OCI-LY7 (cell line): ENCODE results near the gene RETREG1. TPM values are rescaled to one million over a fixed set of nuclear protein-coding genes. Genes with fewer than 3 reads are reported as not detected.

Source experiments
- BruUV-seq: library from RNA; stranded (reverse); fragments of 400-500 nt; replicated peaks from 2 replicates; lab custom pipeline; 2021; lab: Mats Ljungman, UMichigan
- CTCF ChIA-PET: fragments of 300-600 bp; sonication (Branson Sonifier 250); formaldehyde crosslinking; loops from one replicate; lab custom pipeline; 2022; ENCODE audit warnings: antibody characterized with exemption; ENCODE audit not compliant: unreplicated experiment; lab: Charles Lee
- POLR2A ChIA-PET: fragments of 300-600 bp; sonication (Branson Sonifier 250); formaldehyde crosslinking; loops from one replicate; lab custom pipeline; 2022; ENCODE audit warnings: antibody characterized with exemption; lab: Charles Lee
- DNase-seq: peaks from one replicate; pipeline ENCODE4 v3.0.0-alpha.2; 2015; ENCODE audit warnings: low spot score
- H2AFZ ChIP-seq: fragments of 200-600 bp; sonication (generic), shearing (Covaris generic); 2 replicates; pipeline ENCODE4 v1.6.1; 2014; ENCODE audit warnings: mild to moderate bottlenecking, antibody characterized with exemption, low read length, moderate library complexity
- H3K27ac ChIP-seq: fragments of 200-600 bp; sonication (generic); 2 replicates; pipeline ENCODE4 v1.5.1; 2014; ENCODE audit warnings: mixed run types, low read depth, mild to moderate bottlenecking, moderate library complexity, low read length, inconsistent platforms; ENCODE audit not compliant: poor library complexity, severe bottlenecking
- H3K36me3 ChIP-seq: fragments of 200-600 bp; sonication (generic); 2 replicates; pipeline ENCODE4 v1.6.1; 2014; ENCODE audit warnings: mild to moderate bottlenecking, antibody characterized with exemption, low read length, moderate library complexity, mixed read lengths; ENCODE audit not compliant: insufficient read depth
- H3K4me1 ChIP-seq: fragments of 200-600 bp; sonication (generic); 2 replicates; pipeline ENCODE4 v1.5.1; 2014; ENCODE audit warnings: mild to moderate bottlenecking, low read length; ENCODE audit not compliant: insufficient read depth, poor library complexity, severe bottlenecking
- H3K4me2 ChIP-seq: fragments of 200-600 bp; sonication (generic); 2 replicates; pipeline ENCODE4 v1.6.1; 2014; ENCODE audit warnings: mild to moderate bottlenecking, low read length
- H3K4me3 ChIP-seq: fragments of 200-600 bp; sonication (generic); 2 replicates; pipeline ENCODE4 v1.5.1; 2014; ENCODE audit warnings: mild to moderate bottlenecking, low read depth, low read length; ENCODE audit not compliant: poor library complexity, severe bottlenecking
- H3K79me2 ChIP-seq: fragments of 200-600 bp; sonication (generic); 2 replicates; pipeline ENCODE4 v1.6.1; 2016; ENCODE audit warnings: low read depth, mild to moderate bottlenecking, low read length, moderate library complexity, mixed read lengths; ENCODE audit not compliant: insufficient read depth
- H3K9me2 ChIP-seq: fragments of 200-600 bp; sonication (generic); 2 replicates; pipeline ENCODE4 v1.6.1; 2016; ENCODE audit warnings: mild to moderate bottlenecking, low read length, mixed read lengths; ENCODE audit not compliant: insufficient read depth
- H3K9me3 ChIP-seq: fragments of 200-600 bp; sonication (generic); 2 replicates; pipeline ENCODE4 v1.6.1; 2014; ENCODE audit warnings: mild to moderate bottlenecking, mixed run types, low read length, mixed read lengths
- H4K20me1 ChIP-seq: fragments of 200-600 bp; sonication (generic); 2 replicates; pipeline ENCODE4 v1.6.1; 2014; ENCODE audit warnings: mild to moderate bottlenecking, antibody characterized with exemption, low read length, moderate library complexity, mixed read lengths; ENCODE audit not compliant: insufficient read depth
- EZH2phosphoT487 ChIP-seq: fragments of 200-600 bp; sonication (generic); IDR thresholded peaks from 2 replicates; pipeline ENCODE4 v1.6.1; 2018; ENCODE audit warnings: low read depth, borderline replicate concordance, mild to moderate bottlenecking, mixed run types, antibody characterized with exemption, low read length, moderate library complexity, mixed read lengths
- intact Hi-C: fragments of 100-400 bp; cut with micrococcal nuclease; formaldehyde crosslinking; loops from one replicate; pipeline ENCODE4 v1.10.0; 2022; ENCODE audit not compliant: unreplicated experiment
- total RNA-seq, 2 experiments: library from RNA; depleted of rRNA in 1 of 2; stranded (reverse); fragments of >200 nt in 1 of 2; shearing (Covaris generic) in 1 of 2; gene quantifications; 2 replicates each; pipeline ENCODE4 v1.2.3, GENCODE V29; 2014 to 2022
- TF ChIP-seq, protein P1 (sequence below): fragments of 200-600 bp; sonication (generic); conservative IDR thresholded peaks from 2 replicates; pipeline ENCODE4 v1.5.1; 2014; ENCODE audit warnings: mild to moderate bottlenecking, antibody characterized with exemption, low read length, moderate library complexity, mixed read lengths

Gene RETREG1
- total RNA-seq, 2 experiments from 2014 or later: 2.4 to 2.6 TPM

DNA sequence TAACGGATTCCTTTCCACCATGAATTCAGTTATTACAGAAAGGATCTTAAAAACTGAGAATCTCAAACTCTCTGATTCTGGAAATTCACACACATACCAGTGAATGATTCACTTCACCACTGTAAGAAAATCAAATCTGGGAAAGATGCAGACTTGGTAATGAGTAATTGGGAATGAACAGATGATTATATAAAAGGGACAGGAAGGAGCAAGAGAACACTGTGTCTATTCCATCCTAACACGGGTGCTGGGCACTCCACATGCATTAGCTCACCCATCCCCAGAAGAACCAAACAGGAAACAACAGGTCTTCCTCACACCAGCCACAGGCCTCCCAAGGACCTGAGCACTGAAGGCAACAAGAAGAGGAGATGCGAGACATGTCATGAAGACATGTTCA is 76.4 kb downstream of the RETREG1 start:
- H3K79me2 ChIP-seq: no peaks in the 10 kb centered on the region
- no peaks in the 10 kb centered on the region for H3K9me2 ChIP-seq
- no TSS peak for BruUV-seq
- H3K4me1 ChIP-seq: no peaks in the 10 kb centered on the region
- TF ChIP-seq, protein P1, sequence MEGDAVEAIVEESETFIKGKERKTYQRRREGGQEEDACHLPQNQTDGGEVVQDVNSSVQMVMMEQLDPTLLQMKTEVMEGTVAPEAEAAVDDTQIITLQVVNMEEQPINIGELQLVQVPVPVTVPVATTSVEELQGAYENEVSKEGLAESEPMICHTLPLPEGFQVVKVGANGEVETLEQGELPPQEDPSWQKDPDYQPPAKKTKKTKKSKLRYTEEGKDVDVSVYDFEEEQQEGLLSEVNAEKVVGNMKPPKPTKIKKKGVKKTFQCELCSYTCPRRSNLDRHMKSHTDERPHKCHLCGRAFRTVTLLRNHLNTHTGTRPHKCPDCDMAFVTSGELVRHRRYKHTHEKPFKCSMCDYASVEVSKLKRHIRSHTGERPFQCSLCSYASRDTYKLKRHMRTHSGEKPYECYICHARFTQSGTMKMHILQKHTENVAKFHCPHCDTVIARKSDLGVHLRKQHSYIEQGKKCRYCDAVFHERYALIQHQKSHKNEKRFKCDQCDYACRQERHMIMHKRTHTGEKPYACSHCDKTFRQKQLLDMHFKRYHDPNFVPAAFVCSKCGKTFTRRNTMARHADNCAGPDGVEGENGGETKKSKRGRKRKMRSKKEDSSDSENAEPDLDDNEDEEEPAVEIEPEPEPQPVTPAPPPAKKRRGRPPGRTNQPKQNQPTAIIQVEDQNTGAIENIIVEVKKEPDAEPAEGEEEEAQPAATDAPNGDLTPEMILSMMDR: no peak
- no peak for TF ChIP-seq EZH2phosphoT487
- intact Hi-C loops: no loop called here
- DNase-seq: no peak
- no peaks in the 10 kb centered on the region for H3K36me3 ChIP-seq
- no peaks in the 10 kb centered on the region for H3K9me3 ChIP-seq
- ChIA-PET POLR2A (no interaction called here), CTCF (no interaction called here)
- H2AFZ ChIP-seq: no peak overlapping the region
- H4K20me1 ChIP-seq: no peaks in the 10 kb centered on the region
- H3K4me2 ChIP-seq: no peak overlapping the region
- H3K27ac ChIP-seq: no peak overlapping the region
- no peak overlapping the region for H3K4me3 ChIP-seq

DNA sequence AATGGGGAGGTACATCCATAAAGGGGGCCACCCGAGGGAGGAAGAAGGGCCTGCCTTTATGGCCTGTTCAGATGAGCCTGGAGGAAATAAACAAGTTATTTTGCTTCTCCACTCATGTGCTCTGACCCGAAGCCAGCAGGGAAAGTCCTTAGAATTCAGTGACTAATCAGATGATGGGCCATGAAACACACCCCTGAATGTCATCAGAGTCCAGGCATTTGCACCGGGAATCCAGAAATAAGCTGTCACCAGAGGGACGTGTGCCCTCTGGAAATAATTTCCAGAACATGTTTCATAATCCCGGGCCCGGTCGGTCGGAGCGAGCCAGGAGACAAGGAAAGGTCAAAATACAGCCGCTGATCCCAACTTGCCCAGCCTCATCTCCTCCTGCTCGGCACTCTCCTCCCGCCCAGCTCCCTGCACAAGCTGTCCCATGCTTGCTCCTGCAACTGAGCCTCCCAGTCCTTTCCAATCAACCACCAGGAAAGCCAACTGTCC is 77.6 kb downstream of the RETREG1 start:
- H3K4me1 ChIP-seq: no peaks in the 10 kb centered on the region
- no peaks in the 10 kb centered on the region for H3K9me2 ChIP-seq
- CTCF ChIA-PET: no interaction called here
- no peaks in the 10 kb centered on the region for H3K9me3 ChIP-seq
- intact Hi-C loops: no loop called here
- H3K4me3 ChIP-seq: no peak overlapping the region
- no peak overlapping the region for H2AFZ ChIP-seq
- H4K20me1 ChIP-seq: no peaks in the 10 kb centered on the region
- TF ChIP-seq, protein P1: no peak
- no peak for TF ChIP-seq EZH2phosphoT487
- no peaks in the 10 kb centered on the region for H3K79me2 ChIP-seq
- POLR2A ChIA-PET: no interaction called here
- no TSS peak for BruUV-seq
- no peak overlapping the region for H3K4me2 ChIP-seq
- H3K27ac ChIP-seq: no peak overlapping the region
- no peak for DNase-seq
- H3K36me3 ChIP-seq: no peaks in the 10 kb centered on the region

DNA sequence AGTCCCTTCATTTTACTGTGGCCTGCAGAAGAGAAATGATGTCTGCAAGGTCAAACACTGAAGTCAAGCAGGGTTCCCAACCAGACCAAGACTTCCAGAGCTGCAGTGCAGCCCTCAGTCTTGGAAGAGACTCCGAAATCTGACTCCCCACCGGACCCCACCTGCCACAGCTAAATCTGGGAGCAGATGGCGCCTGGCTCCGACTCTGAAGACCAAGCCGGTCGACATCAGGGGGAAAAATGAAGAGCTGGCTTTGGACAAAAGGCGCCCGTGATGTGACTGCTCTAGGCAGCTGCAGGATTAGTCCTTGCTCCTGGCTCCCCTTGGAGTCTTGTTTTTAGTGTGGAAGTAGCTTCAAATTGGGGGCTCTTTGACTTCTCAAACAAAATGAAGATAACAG is 78.8 kb downstream of the RETREG1 start:
- H2AFZ ChIP-seq: no peak overlapping the region
- no peaks in the 10 kb centered on the region for H3K9me3 ChIP-seq
- no peak overlapping the region for H3K4me2 ChIP-seq
- H3K4me1 ChIP-seq: no peaks in the 10 kb centered on the region
- no peak for DNase-seq
- no peaks in the 10 kb centered on the region for H3K79me2 ChIP-seq
- intact Hi-C loops: no loop called here
- ChIA-PET CTCF (no interaction called here), POLR2A (interaction anchor here (0.7 to 1.2 kb wide), 2 partner anchors 52 to 1104 kb away, joined by 3 to 4 read pairs; no protein-coding TSS in a partner anchor)
- no peaks in the 10 kb centered on the region for H3K36me3 ChIP-seq
- H3K4me3 ChIP-seq: no peak overlapping the region
- no TSS peak for BruUV-seq
- no peak for TF ChIP-seq EZH2phosphoT487
- TF ChIP-seq, protein P1: no peak
- no peak overlapping the region for H3K27ac ChIP-seq
- H4K20me1 ChIP-seq: no peaks in the 10 kb centered on the region
- H3K9me2 ChIP-seq: no peaks in the 10 kb centered on the region
